Measurements from ENCODE around the gene CRHBP. TPM values are rescaled to one million over a fixed set of nuclear protein-coding genes. Genes with fewer than 3 reads are reported as not detected.

CRHBP gene
- total and polyA plus RNA-seq, 4 donors: 37.3 to 159 (median 91.8) TPM

GRCh38 chr5:76926329-76927105 is 26.3 kb upstream of the CRHBP start:
- TF ChIP-seq RXRA (IDR thresholded peaks at IDR 0.05) (no peak), REST (IDR thresholded peaks at IDR 0.05) (no peak), YY1 (IDR thresholded peaks at IDR 0.05) (no peak), RAD21 (IDR thresholded peaks at IDR 0.05) (no peak), FOXA1 (IDR thresholded peaks at IDR 0.05) (no peak), MAX (IDR thresholded peaks at IDR 0.05) (no peak), ATF3 (IDR thresholded peaks at IDR 0.05) (no peak), NR2F2 (IDR thresholded peaks at IDR 0.05) (no peak), CTCF (IDR thresholded peaks at IDR 0.05; ENCODE audit: low read depth, low read length, missing input control) (no peak), ZBTB33 (IDR thresholded peaks at IDR 0.05) (no peak), EGR1 (IDR thresholded peaks at IDR 0.05; ENCODE audit: low read depth in 2 of 2) (no peak), HNF4A (conservative IDR thresholded peaks at IDR 0.05) (no peak)
- Histone ChIP-seq H3K9ac (ENCODE audit: low read depth in 1 of 2, low read length in 2 of 2) (no peak overlapping the region), H3K9me3 (ENCODE audit: control insufficient read depth in 4 of 4, low read length in 3 of 4) (no peaks in the 10 kb centered on the region), H3K4me1 (ENCODE audit: control insufficient read depth in 4 of 4, insufficient read depth in 4 of 4, low read length in 3 of 4) (no peaks in the 10 kb centered on the region), H3K36me3 (ENCODE audit: control insufficient read depth in 4 of 4, insufficient read depth in 3 of 4, low read depth in 1 of 4, low read length in 3 of 4) (no peaks in the 10 kb centered on the region), H3K27me3 (ENCODE audit: control insufficient read depth in 4 of 4, insufficient read depth in 4 of 4, low read length in 3 of 4) (peaks cover 0 to 1% (median 0%) of the 10 kb centered on the region in 4 donors), H3K27ac (ENCODE audit: low read depth in 1 of 2, low read length in 2 of 2) (peak overlapping the region in 1 of 2 donors; percentile 25), H3K4me3 (ENCODE audit: low read depth in 1 of 3, low read length in 3 of 3) (no peak overlapping the region)
- DNase-seq (ENCODE audit: low spot score): no peak
- 68% methylated on average over 6 of the region's 6 CpGs for WGBS

- 90% methylated on average over 4 of the region's 4 CpGs for WGBS
- no peak for DNase-seq (ENCODE audit: low spot score)
- Histone ChIP-seq H3K27ac (ENCODE audit: low read depth in 1 of 2, low read length in 2 of 2) (no peak overlapping the region), H3K27me3 (ENCODE audit: control insufficient read depth in 4 of 4, insufficient read depth in 4 of 4, low read length in 3 of 4) (peaks cover 0 to 2% (median 0%) of the 10 kb centered on the region in 4 donors), H3K9me3 (ENCODE audit: control insufficient read depth in 4 of 4, low read length in 3 of 4) (no peaks in the 10 kb centered on the region), H3K36me3 (ENCODE audit: control insufficient read depth in 4 of 4, insufficient read depth in 3 of 4, low read depth in 1 of 4, low read length in 3 of 4) (no peaks in the 10 kb centered on the region), H3K4me1 (ENCODE audit: control insufficient read depth in 4 of 4, insufficient read depth in 4 of 4, low read length in 3 of 4) (no peaks in the 10 kb centered on the region), H3K4me3 (ENCODE audit: low read depth in 1 of 3, low read length in 3 of 3) (no peak overlapping the region), H3K9ac (ENCODE audit: low read depth in 1 of 2, low read length in 2 of 2) (no peak overlapping the region)
- TF ChIP-seq CTCF (IDR thresholded peaks at IDR 0.05; ENCODE audit: low read depth, low read length, missing input control): no peak
- no peak for TF ChIP-seq REST (IDR thresholded peaks at IDR 0.05)
- TF ChIP-seq FOXA1 (IDR thresholded peaks at IDR 0.05): no peak
- no peak for TF ChIP-seq MAX (IDR thresholded peaks at IDR 0.05)
- TF ChIP-seq ZBTB33 (IDR thresholded peaks at IDR 0.05): no peak
These were observed 24.9 kb upstream of the CRHBP start for GRCh38 chr5:76927961-76928360.
